PFSK-1 (cell line): Measurements from ENCODE around the gene DGCR8.

Experiments used
- FOXP2 ChIP-seq: optimal IDR thresholded peaks from 2 replicates; pipeline ENCODE3; 2011; ENCODE audit warnings: borderline replicate concordance, control low read depth, inconsistent platforms; ENCODE audit not compliant: insufficient read depth; ENCODE audit errors: extremely low read length, extremely low read depth
- POLR2AphosphoS5 ChIP-seq: IDR thresholded peaks from 2 replicates; pipeline ENCODE4 v1.6.1; 2012; ENCODE audit warnings: low read depth, mild to moderate bottlenecking, control low read depth, low read length, moderate library complexity
- REST ChIP-seq, 2 experiments: IDR thresholded peaks; 2 replicates each; pipeline versions ENCODE4 v1.6.1 to v1.8.0; 2011 to 2012; ENCODE audit warnings: low read depth in 2 of 2, low read length in 2 of 2, control low read depth in 1 of 2, inconsistent platforms in 1 of 2, mild to moderate bottlenecking in 1 of 2, moderate library complexity in 1 of 2; ENCODE audit not compliant: insufficient read depth in 1 of 2
- SIN3A ChIP-seq: IDR thresholded peaks from 2 replicates; pipeline ENCODE4 v1.6.1; 2012; ENCODE audit warnings: mild to moderate bottlenecking, low read length, moderate library complexity, borderline replicate concordance; ENCODE audit not compliant: insufficient read depth
- TAF1 ChIP-seq: IDR thresholded peaks from 2 replicates; pipeline ENCODE4 v1.6.1; 2012; ENCODE audit warnings: low read length, control low read depth, borderline replicate concordance; ENCODE audit not compliant: insufficient read depth

Gene DGCR8

GRCh38 chr22:20142711-20143621 is 62.9 kb downstream of the DGCR8 start:
- TF ChIP-seq FOXP2 (no peak), REST (IDR thresholded peaks at IDR 0.05; ENCODE audit: insufficient read depth in 1 of 2, low read depth in 2 of 2, low read length in 2 of 2) (no peak), POLR2AphosphoS5 (no peak), SIN3A (no peak), TAF1 (no peak)

- TF ChIP-seq REST (IDR thresholded peaks at IDR 0.05; ENCODE audit: insufficient read depth in 1 of 2, low read depth in 2 of 2, low read length in 2 of 2) (no peak), FOXP2 (no peak), SIN3A (no peak), POLR2AphosphoS5 (no peak), TAF1 (no peak)
Observed at GRCh38 chr22:20143883-20144665, 64.0 kb downstream of the DGCR8 start.

GRCh38 chr22:20145206-20145831 is 65.3 kb downstream of the DGCR8 start:
- TF ChIP-seq TAF1, result no peak
- TF ChIP-seq FOXP2, result no peak

GRCh38 chr22:20145832-20146223 is 65.8 kb downstream of the DGCR8 start:
- TF ChIP-seq FOXP2 (no peak), POLR2AphosphoS5 (no peak), SIN3A (no peak), TAF1 (no peak), REST (IDR thresholded peaks at IDR 0.05; ENCODE audit: insufficient read depth in 1 of 2, low read depth in 2 of 2, low read length in 2 of 2) (no peak)

- TF ChIP-seq TAF1 (no peak), SIN3A (no peak), REST (IDR thresholded peaks at IDR 0.05; ENCODE audit: insufficient read depth in 1 of 2, low read depth in 2 of 2, low read length in 2 of 2) (no peak), POLR2AphosphoS5 (no peak), FOXP2 (no peak)
Observed at GRCh38 chr22:20146777-20147176, 66.7 kb downstream of the DGCR8 start.
